Embryonic facial prominence (tissue), 1 donor: Measurements from ENCODE around the gene TMCC1.
"Not testable (repeated sequence)": the region's sequence is repeated elsewhere in the genome, so short reads cannot be mapped to it uniquely, and the experiment has no call there.

ENCODE experiments used
- DNase-seq: peaks from one replicate; pipeline ENCODE4 v3.0.0-alpha.2; 2016; ENCODE audit errors: extremely low spot score

TMCC1 gene

GRCh38 chr3:129611446-129611800 lies 282.1 kb downstream of the TMCC1 start:
- DNase-seq = no peak

GRCh38 chr3:129610794-129611445 lies 282.6 kb downstream of the TMCC1 start:
- DNase-seq = not testable (repeated sequence)

- DNase-seq = no peak
Measured at GRCh38 chr3:129610276-129610675, 283.2 kb downstream of the TMCC1 start.

GRCh38 chr3:129609591-129610182 lies 283.8 kb downstream of the TMCC1 start:
- DNase-seq = no peak

DNA sequence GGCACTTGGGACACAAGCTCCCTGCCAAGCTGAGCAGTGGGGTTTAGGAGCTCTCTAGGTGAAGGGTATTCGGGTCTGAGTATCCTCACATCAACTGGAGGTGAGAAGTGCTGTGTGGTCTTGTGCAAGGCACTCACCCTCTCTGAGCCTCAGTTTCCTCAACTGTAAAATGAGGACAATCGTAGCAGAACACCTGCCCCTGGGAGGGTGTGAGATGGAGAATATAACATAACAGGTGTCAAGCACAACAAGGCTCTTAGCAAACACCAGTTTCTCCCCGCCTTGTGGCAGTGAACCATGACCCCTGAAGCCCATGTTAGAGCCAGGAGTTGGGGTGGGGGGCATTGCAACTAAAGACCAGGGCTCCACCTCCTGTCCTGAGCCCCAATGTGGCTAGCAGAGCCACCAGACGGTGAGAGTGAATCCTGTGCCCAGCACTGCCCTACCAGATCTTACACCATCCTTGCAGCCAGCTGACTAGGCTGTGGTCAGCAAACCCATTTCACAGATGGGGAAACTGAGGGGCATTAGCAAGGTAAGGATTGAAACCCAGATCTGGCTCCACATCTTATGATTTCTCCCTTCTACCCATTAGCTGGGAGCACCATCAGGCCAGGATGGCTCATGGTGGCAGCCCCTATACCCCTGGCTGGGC lies 284.4 kb downstream of the TMCC1 start:
- DNase-seq = no peak

DNA sequence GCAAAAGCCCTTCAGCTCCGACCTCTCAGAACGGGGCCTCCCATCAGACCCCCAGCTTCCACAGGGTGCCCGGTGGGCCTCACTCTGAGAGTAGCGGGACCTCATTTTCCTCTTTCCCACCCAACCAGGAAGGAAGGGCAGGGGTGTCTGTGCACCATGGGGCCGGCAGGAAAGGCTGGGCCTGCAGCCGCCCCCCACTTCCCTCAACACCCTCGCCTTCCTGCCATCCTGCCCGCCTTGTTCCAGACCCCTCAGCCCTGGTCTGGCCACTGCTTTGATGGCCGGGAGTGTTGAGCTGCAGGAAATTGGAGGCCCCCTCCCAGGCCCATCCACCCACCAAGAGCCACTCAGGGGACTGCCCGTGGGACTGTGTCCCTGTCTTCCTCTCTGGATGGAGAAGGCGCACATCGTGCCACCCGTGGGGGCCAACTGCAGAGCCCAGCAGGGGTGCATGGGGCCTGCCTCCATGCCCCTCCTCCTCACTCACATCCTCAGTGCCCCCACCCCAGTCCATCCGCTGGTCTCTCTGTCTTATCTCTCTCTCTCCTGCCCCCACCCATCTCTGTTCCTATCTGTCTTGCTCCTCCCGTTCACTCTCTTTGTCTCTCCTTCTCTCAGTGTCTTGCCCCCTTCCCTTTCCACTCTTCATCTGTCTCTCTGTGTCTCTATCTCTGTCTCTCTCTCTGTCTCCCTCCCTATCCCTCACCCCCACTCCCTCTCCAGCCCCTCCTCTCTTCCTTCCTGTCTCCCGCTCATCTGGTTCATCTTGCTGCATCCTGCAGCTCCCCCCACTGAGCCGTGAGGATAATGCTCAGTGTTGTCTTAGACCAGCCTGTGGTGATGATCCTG lies 285.2 kb downstream of the TMCC1 start:
- DNase-seq = no peak

- no peak for DNase-seq
Measured at GRCh38 chr3:129607391-129608068, 286.0 kb downstream of the TMCC1 start.

- no peak for DNase-seq
Measured at GRCh38 chr3:129606636-129607390, 286.7 kb downstream of the TMCC1 start, which contains the start of gene PLXND1. Gene PLXND1, minus strand, starts transcription at chr3:129606676. Its CDS starts 37 bp downstream, at chr3:129606639.

DNA sequence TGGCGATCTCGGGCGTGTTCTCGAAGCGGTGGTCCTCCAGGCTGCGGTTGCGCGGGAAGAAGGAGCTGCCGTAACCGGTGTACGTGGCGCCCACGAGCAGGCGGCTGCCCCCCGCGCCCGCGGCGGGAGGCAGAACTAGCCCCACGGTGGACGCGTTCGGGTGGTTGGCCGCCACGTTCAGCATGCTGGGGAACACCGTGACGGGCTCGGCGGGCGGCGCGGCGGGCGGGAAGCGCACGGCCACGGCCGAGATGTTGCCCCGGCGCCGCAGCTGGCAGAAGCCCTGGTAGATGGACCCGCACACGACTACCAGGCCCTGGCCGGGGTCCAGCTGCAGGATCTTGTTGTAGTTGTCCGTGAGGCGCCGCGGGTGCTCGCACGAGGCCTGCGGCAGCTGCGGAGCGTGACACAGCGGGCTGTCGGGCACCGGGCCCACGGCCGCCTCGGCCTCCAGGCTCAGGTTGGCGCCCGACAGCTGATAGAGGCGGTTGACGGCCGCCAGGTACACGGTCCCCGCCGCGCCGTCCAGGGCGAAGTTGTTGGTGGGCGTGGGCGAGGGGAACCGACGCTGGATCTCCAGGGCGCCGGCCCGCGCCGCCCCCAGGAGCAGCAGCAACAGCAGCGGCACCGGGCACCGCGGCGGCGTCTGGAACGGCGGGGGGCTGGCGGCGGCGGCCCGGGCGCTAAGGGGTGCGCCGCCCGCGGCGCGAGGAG lies 287.4 kb downstream of the TMCC1 start:
- DNase-seq = no peak

DNA sequence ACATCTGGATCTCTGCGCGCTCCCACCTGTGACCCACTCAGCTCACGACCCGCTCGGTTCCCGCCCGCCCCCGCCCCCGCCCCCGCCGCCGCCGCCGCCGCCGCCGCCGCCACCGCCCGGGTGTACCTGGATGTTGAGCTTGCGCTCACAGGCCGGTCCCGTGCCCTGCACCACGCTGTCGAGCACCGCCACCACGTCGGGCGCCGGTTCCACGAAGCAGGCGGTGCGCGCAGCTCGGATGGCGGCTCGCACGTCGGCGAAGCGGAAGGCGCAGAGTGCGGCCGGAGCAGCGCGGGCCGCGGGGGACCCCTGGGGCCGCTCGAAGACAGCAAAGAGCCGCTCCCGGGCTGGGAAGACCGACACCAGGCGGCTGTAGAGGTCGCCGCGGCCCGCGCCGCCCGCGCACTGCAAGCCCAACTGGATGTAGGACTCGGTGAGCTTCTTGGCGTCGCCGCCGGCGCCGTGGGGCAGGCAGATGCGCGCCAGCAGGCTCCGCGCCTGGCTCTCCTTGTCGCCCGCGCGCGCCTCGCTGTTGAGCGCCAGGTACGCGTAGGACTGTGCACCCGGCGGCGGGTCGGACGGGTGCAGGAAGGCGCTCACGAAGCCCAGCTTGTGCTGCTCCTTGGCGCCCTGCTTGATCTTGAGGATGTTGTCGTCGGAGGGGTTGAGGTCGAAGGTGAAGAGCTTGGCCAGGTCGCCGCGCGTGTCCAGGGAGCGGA lies 288.1 kb downstream of the TMCC1 start:
- no peak for DNase-seq

- DNase-seq = no peak
Measured at GRCh38 chr3:129604767-129605166, 288.7 kb downstream of the TMCC1 start.

DNA sequence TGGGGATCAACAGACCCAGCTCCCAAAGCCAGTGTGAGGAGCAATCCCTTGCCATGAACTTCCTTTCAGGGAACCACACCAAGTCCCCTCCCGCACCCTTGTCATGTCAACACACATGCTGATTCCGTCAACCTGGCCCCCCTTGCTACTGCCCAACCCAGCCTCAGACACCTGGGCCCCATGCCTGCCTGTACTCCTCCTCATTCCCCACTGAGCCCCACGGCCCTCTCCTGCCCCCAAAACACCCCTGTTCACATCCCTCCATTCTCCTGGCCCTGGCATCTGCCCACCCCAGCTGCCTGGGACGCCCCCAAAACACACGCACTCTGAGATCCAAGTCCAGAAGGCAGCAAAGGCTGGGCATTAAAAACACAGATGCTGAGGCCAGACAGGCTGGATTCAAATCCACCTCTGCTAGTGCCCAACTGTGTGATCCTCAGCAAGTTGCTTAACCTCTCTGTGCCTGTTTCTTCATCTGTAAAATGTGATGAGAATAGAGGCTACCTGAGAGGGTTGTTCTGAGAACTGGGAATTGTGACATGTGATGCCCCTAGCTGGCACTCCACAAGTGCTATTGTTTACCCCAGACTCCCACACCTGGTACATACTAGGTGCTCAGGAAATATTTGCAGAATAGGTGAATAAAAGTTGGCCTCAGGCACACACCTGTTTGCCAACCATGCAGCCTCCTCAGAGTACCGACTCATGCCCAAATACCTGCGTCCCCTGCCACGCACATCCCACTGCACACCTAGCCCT lies 289.3 kb downstream of the TMCC1 start:
- DNase-seq = no peak

- no peak for DNase-seq
Measured at GRCh38 chr3:129603561-129603942, 290.0 kb downstream of the TMCC1 start.

DNA sequence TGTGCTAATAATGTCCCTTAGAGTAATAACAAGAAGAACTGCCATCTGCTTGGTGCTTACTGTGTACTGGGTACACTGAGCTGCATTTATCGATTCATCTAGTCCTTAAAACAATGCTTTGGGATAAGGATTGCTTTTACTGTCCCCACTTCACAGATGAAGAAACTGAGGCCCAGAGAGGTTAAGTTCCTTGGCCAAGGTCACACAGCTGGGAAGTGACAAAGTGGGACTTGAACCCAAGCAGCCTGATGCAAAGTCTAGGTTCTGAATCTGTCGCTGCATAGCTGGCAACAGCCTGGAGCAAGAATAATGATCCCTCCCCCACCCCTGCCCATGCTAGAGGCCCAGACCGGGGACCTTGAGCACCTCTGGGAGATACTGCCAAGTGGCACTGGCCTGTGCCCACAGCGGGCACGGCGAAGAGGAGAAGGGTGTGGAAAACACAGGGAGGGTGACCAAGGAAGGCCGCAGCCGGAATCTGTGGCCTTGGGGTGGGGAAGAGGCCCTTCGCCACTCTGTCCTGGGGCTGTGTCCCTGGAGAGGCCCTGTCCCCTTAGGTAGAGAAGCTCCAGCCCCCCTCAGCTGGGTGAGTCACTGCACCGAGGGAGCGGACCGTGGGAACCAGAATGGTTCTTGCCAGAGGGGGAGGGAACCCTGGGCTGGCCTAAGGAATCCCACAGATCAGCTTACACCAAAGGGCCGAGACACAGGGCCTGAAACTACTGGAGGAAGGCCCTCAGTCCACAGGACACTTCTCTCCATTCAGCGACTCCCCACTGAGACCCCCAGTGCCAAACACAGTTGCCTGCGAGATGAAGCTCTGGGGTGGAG lies 290.6 kb downstream of the TMCC1 start:
- no peak for DNase-seq

GRCh38 chr3:129602309-129602708 lies 291.2 kb downstream of the TMCC1 start:
- DNase-seq = no peak

GRCh38 chr3:129601713-129602112 lies 291.8 kb downstream of the TMCC1 start:
- DNase-seq = no peak

GRCh38 chr3:129600348-129600747 lies 293.2 kb downstream of the TMCC1 start:
- DNase-seq = no peak

DNA sequence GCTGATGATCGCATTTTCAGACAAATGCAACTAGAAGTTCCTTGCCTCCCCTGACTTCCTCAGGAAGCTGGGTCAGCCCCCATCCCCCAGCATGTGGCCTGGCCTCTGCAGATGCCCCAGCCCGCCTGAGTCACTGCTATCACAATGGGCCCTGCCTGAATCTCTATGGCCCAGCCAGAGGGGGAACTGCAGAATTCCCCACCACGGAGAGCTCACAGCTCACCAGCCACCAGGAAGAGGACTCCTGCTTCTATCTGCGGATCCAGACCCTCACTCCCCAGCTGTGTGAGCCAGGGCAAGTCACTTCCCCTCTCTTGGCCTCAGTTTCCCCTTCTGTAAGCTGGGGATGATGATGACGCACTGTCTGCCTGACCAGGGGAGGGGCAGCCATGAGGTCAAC lies 293.9 kb downstream of the TMCC1 start:
- no peak for DNase-seq
